GM12875 (cell line): ENCODE data around the gene CMTM6.

Experiments
- H3K4me3 ChIP-seq: one replicate; pipeline ENCODE4 v1.5.1; 2011; ENCODE audit warnings: low read depth, low read length, control low read depth
- CTCF ChIP-seq: IDR thresholded peaks from 2 replicates; pipeline ENCODE4 v1.5.1; 2011; ENCODE audit warnings: low read depth, mild to moderate bottlenecking, control low read depth, inconsistent platforms, low read length, moderate library complexity, borderline replicate concordance; ENCODE audit not compliant: insufficient read depth

The CMTM6 gene

GRCh38 chr3:32488474-32489008, 14.1 kb downstream of the CMTM6 start:
- no peak for TF ChIP-seq CTCF
- no peak overlapping the region for H3K4me3 ChIP-seq

GRCh38 chr3:32487781-32488473, 14.7 kb downstream of the CMTM6 start:
- TF ChIP-seq CTCF: no peak
- no peak overlapping the region for H3K4me3 ChIP-seq

- TF ChIP-seq CTCF: no peak
- H3K4me3 ChIP-seq: no peak overlapping the region
Observed at GRCh38 chr3:32484436-32484835, 18.2 kb downstream of the CMTM6 start.

DNA sequence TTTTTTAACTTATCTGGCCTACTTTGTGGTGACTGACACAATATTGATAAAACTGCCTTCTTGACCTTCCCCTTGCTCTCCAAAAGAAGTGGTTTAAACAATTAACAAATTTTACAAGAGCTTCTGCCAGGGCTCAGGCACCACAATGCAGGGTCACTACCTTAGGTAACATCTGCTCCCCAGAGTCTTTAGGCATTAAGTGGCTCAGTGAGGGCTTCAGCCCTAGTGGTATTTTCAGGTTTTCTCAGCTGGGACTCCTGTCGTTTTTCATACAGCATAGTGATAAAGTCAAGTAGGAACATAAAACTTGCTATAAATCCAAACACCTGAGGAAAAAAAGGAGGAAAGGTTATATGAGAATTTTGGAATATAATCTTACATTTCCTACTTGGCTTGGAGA, 18.9 kb downstream of the CMTM6 start:
- TF ChIP-seq CTCF: no peak
- no peak overlapping the region for H3K4me3 ChIP-seq

DNA sequence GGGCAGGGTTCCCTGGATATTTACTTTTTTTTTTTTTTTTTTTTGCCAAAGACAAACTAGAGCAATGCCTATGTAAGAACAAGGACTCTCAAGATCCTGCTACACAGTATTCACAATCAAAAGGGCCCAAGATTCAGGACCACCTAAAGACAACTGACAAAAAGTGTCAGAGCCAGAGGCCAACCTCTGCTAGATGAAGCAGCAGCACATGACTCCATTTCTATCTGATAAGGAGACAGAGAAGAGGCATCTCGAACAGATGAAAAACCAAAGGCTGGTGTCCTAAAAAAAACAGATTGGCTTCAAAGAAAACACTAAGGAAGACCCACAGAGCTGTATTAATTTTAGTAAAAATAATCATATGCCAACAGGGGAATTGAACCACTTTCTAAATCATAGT, 20.0 kb downstream of the CMTM6 start:
- TF ChIP-seq CTCF: no peak
- no peak overlapping the region for H3K4me3 ChIP-seq

DNA sequence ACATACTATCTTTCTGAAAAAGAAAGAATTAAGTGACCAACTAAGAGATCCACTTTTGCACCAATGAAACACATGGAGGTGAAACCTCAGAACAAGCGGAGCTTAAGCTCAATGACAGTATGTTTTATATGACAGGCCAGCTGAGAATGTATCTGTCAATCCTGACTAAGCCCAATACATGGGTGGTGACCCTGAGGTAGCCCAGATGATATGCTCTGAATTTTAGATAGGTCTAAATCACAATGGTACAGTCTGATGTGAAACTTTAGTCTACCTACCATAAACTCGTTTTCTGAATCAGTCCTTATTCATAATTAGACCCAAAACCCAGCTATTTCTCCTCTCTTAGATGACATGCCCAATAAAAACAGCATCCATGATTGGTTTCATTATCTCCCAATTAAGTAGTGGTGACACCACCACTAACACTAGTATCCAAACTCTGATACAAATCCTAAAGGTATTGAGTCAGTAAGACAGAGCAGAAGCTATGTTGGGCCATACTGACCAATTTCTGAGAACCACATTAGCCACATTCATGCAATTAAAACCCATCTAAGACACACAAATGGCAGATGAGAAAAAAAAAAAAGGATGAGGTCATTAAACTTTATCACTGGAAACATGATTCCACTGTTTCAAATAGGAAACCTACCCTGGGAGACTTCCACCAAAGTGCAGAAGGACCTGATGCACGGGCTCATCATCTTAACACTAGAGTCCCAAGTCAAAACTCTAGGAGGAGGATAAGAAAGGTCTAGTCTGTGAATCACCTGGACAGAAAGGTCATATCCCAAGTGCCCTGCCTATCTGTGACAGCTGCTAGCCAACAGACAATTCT, 20.6 kb downstream of the CMTM6 start:
- H3K4me3 ChIP-seq: no peak overlapping the region
- TF ChIP-seq CTCF: no peak
